Mucosa of gallbladder (tissue), 1 donor: Measurements from ENCODE around the gene TMX3. TPM values are rescaled to one million over a fixed set of nuclear protein-coding genes. Genes with fewer than 3 reads are reported as not detected.

Experiments
- DNase-seq: peaks from one replicate; pipeline ENCODE4 v3.0.0-alpha.2; 2020; ENCODE audit warnings: low spot score
- total RNA-seq: library from RNA; stranded (reverse); gene quantifications from one replicate; pipeline ENCODE4 v1.2.1, GENCODE V29; 2021
- donor health status: DM: no; HTN: no; CAD: no.

Gene TMX3
- total RNA-seq, 1 donor from 2014 or later: 28.5 TPM

DNA sequence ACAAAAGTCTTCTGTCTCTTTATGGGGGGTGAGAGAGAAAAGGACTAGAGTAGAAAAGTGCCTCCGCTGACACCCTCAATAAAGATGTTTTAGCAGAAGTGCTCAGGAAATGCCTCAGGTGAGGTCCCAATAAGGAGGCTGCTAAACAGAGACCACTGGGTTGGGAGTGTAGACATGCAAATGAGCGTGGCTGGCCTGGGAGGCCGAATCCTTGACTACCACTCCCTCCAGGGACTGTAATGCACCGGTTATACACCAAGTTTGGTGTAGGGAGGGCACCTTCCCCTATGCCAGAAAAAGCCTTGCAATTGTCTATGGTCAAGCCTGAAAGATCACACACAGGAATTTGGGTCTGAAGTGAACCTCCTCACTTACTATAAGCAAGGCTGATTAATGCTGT is 1.8 kb downstream of the TMX3 start:
- DNase-seq: no peak

DNA sequence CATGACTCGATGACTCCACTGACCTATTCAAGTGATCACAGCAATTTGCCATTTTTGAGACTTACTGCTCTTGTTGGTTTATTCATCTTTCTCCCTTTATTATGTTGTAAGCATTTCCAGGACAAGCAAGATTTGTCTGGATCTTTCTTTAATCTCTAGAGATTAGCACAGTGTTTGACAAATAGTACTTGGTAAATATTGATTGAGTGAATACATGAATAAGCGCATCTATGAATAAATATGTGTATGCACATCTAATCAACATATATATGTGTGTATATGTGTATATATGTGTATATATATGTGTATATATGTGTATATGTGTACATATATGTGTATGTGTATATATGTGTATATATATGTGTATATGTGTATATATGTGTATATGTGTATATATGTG is 7.3 kb downstream of the TMX3 start:
- DNase-seq: no peak

DNA sequence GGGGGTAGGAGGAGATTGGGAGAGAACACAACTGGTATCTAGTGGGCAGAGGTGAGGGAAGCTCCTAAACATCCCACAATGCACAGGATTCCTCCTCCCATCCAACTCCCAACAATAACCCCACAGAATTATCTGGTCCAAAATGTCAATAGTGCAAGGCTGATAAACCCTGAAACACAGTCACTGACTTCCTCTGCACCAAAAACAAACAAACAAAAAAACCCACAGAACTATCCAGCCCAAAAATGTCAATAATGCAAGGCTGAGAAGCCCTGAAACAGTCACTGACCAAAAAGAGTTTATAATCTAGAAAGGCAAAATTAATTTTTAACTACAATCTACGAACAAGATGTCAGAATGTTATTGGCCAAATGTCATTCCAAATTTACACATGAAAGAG is 9.8 kb downstream of the TMX3 start:
- no peak for DNase-seq

DNA sequence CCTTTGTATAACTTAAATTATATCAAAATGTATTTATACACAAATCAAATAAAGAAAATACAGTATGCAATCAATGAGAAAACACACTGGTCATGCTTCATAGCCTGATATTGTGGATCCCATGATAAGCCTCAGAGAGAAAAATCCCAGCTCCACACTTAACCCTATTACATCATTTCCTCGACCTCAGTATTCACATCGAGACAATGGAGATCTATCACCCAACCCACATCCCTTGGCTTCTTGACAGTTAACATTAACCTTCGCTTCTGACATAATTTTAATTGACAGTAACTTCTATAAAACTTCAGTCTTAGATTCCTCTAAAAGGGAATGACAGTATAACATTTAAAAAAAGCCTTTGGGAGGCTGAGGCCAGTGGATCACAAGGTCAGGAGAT is 11.6 kb downstream of the TMX3 start:
- DNase-seq: no peak

DNA sequence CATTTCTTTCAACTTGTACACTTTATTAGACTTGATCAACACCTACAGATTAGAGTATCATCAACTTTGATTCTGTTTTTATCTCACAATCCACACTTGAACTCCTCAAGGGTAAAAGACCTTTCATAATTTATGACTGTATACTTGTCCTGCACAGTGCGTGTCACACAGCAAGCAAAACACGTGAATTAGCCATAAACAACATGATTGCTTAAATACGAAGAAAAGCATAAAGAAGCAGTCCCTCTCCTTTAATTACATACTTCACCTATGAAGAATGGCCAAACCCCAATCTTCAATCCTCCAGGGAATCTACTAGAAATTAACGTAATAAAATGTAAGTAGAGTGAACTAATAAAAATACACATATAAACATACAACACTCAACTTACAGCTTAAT is 13.6 kb downstream of the TMX3 start:
- DNase-seq: no peak

DNA sequence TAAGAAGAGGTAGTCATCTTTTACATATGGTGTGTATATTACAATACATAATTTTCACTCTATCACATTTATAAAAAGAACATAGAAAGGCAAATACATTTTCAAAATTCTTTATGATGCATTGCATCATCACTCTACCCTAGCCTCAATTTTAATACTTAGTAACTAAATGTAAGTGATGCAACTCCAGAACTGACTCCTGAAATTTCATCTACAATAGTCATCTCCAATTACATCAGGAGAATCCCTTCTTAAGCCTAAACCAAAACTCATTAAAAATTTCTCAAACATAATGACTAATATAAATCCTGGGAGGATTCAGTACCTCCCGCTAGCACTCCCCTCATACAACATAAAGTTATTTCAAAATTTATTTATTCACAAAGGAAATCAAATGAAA is 15.9 kb downstream of the TMX3 start:
- DNase-seq: no peak

DNA sequence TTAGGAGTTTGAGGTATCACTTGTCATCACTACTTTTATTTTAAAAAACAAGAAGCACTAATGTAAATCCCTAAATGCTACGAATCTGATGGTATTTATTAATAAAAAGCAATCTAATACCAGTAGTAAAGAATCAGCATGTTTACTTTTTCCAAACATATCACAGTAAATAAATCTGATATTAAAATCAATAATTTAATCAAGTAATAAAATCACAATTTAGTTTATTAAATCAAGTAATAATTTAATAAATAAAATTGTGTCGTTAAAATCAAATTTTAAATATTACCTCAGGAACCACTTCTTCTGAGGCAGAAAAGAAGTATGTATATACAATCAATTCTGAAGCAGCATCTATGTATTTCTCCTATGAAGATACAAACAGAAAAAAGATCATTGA is 18.0 kb downstream of the TMX3 start:
- DNase-seq: no peak

DNA sequence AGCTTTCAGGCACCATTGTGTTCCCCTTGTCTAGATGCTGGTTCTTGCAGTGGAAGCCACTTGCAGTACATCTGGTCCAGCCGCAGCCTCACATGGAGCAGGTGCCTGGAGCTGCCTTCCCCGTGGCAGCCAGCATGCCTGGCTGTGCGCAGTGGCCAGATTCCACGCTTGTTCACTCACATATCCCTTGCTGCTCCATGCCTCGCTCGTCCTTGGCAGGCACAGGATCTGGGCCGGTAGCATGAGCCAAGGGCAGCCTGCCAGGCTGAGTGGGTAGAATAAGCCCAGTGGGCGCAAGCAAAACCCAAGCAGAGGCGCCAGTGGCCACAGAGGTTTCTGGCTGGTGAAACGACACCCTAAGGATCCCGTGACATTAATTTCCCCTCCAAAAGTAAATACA is 20.6 kb downstream of the TMX3 start:
- DNase-seq: no peak

DNA sequence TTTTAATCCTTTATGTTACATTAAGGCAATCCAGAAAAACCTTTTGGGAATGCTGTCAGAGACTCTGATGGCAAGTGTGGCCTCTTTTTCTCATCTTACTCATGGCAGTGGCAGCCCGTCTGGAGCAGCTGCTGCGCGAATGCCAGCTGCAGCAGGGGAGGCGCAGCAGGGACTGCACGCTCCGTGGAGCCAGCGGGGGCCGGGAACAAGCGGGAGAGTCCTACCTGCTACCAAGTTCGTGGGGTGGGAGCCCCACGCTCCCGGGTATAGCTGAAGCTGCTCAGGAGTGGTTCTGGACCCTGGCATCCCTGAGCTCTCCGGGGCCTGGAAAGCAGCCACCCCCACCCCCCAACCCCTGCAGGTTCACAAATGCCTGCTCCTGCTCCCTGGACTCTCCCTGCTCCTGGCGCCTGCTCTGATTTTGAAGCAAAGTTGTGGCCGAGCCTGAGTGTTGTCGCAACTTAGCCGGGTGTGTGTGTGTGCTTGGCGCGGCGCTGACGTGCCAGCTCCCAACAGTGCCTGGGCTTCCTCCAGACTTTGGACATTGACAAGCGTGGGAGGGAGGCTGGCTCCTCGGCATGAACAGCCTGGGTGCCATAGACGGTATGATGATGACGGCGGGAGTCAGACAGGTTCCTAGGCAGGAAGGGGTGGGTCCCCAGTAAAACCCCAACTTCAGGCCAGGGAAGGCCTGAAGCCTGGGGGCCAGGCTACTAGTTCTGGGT is 21.7 kb downstream of the TMX3 start:
- DNase-seq: no peak

DNA sequence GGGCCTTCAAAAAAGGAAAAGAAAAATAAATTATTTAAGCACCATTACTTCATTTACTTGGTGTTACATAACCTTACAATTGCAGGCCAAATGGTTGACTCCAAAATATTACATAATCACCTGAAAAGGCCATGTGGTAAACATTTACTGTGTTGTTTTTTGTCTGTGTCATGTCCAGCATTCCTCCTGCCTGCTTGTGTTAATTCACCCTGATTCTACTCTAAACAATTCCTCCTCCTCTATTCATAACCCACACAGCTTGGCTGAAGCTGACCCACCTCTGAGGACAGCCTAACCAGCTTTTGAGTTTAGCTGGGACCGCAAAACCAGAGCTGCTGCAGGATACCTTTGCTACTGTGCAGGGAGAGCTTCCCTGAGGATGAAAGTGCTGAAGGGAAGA is 35.4 kb downstream of the TMX3 start:
- DNase-seq: no peak

DNA sequence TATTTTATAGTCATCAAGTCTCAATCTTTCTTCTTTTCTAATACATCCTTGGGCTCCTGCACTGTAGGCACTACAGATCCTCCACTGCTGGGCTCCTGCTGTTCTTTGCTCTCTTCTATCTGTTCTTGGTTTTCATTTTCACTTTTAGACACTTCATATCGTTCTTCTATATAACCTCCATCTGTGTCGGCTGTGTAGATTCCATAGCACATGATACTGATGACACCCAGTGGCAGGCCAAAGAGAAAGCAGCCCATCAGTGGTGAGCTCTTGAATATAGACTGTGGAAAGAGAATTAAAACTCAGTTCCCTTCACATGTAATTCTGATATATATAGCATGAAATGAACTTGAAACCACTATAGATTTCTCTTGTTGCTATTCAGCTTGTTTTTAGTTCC is 38.0 kb downstream of the TMX3 start:
- DNase-seq: no peak

DNA sequence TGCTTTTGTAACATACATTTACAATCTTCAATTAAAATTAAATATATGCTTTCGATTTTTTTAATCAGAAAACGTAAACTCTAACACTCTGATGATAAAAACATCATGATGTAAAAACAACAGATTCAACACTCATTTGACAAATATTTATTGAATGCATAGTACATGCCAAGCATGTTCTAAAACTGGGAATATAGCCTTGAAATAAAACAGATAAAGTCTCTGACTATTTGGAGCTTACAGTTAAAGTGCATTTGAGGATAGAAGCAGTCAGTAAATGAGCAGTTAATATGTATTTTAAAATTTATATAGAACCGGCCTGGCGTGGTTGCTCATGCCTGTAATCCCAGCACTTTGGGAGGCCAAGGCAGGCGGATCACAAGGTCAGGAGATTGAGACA is 47.8 kb downstream of the TMX3 start:
- no peak for DNase-seq

DNA sequence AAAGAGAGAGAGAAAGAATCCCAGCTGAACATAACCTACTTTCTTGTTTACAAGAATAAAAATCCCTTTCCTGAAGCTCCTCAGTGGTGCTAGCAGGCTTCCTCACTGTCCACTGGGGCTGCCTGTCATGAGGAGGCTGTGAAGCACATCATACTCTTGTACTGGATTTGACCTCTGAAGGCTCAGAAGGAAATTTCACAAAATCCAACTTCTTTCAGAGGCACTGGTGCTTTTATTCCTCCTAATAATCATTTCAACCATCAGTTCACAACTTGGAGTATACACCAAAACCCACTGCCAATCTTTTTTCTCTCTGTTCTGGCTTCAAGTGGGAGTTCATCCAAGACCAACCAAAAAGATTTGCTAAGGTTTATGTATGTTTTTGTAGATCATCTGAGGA is 48.5 kb downstream of the TMX3 start:
- no peak for DNase-seq

DNA sequence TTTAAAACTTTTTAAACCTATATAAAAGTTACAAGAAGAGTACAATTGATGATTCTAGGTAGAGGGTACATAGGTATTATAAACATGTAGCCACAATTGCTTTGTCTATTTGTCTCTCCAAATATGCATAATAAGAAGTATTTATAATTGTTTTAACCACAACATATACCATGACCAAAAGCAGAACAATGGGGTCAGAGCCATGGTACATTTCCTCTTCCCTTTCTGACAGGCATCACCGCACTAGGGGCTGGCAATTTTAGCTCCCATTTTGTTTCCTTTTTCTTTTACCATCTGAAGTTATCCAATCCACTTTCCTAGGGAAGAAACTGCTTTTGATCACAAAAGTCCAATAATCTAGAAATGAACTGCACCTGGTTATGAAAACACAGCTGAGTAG is 49.3 kb downstream of the TMX3 start:
- no peak for DNase-seq

DNA sequence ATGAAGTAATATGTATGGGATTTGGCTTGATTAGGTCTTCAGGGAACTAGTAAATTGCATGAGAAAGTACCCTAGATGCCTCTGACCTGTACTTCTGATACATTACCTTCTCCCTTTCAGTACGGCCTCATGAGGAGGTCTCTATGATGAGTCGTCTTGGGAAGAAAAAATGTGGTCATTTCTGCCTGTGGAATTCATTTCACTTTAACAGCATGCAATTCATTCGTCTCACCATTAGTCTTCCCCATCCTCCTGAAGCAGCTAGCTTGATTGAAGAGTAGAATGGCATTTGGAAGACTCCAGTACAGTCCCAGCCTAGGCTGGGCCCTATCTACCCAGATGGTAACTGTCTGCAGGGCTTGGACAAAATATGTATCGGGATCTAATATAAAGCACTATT is 52.2 kb downstream of the TMX3 start:
- no peak for DNase-seq

DNA sequence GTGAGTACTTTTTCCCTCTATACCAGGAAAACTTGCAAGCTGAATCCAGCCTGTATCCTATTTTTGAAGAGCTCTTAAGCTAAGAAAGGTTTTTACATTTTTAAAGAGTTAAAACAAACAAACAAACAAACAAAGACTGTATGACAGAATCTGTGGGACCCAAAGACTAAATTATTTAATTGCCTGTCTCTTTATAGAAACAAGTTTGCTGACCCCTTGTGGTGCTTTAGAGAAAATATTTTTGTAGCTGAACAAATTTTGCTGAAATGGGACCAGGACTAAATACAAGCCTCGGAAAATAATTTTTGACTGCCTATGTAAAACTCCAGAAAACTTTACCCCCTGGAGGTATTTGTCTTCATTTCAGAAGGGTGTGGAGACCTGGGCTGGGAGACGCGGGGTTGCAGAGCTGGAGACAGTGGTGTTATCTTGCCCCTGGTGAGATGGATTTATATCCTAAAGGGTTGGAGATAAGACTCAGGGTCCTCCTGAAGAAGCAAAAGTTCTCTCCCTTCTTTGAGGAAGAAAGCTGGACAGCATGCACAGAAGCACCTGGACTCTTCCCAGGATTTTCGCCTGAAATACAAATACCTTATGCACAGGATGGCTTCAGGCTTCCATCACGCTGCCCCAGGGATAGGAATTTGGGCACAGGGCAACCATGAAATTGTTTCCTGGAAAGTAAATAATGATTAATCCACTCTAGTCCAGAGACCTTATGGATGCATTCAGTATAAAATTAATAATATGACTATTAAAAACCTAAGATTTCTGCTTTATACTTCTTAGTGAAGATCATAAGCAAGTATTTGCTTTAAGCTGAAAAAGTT is 54.3 kb downstream of the TMX3 start:
- DNase-seq: no peak

DNA sequence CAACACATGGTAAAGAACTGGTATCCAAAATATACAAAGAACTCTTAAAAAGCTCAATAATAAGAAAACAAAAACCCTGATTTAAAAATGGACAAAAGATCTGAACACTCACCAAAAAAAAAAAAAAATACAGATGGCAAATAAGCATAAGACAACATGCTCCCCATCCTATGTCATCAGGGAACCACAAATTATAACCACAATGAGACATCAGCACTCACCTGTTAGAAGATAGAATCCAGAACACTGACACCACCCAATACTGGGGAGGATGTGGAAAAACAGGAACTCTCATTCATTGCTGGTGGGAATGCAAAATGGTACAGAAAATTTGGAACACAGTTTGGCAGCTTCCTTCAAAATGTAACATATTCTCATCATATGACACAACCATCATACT is 66.7 kb downstream of the TMX3 start:
- no peak for DNase-seq

DNA sequence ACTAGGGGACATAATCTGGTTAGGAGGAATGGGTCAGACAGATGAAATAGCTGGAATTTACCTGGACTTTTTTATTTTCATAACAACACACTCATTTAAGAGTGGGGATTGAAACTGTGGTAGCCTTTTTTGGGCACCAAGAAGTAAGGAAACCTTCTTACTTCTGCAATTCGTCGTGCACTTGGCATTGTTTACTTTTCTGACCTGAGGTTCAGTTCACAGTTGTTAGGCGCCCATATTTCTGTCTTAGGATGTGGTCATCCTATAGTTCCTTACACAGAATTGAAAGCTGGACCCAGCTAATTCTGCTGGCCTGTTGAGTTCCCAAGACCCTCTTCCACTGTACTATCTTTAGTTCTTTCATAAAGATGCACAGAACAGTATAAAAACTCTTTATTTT is 72.9 kb downstream of the TMX3 start:
- no peak for DNase-seq

DNA sequence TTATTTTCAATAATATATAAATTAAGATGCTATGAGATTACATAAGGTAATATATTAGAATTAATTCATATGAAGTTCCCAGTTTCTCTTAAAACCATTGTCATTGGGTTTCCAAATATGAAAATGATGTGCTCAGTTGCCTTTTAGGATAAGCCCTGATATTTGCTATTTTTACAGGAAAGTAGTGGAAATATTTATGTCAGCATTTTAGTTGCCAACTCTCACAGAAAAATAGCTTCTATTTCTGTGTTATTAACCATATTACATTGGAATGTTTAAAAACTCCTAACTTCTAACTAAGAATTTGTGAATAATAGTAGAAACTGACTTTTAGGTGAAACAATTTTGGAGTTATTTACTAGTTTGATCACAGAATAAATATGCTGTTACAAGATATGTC is 74.0 kb downstream of the TMX3 start:
- no peak for DNase-seq

DNA sequence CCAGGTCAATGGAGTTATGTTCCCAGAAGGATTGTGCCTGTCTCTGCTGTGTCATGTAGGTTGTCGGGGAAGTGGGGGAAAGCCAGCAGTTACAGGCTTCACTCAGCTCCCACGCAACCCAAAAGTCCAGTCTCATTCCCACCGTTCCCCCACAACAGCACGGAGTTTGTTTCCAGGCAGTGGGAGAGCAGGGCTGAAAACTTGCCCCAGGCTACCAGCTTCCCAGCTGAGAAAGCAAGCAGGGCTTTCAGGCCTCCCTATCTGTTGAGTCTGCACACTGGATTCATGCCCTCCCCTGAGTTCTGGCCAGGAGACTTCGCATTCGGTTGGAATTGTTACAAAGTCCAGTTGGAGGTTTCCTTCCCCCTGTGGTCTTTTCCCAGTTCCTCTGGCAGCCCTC is 76.3 kb downstream of the TMX3 start:
- DNase-seq: no peak

DNA sequence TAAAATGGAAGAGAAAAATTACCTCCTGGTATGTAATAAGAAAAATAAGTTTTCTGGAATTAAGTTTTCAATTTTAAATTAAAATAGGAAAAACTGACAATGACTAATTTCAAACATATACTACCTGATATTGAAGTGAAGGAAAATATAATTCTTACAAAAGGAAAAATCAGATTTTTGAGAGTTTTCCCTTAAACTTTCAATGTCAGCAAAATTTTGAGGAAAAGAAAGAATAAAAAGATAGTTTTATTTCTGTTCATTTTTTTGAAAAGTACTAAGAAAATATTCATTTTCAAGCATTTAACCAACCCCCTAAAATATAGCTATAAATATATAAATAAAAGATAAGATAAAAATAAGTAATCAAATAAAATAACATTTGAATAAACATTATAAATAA is 87.1 kb downstream of the TMX3 start:
- DNase-seq: no peak
